HL-60 (cell line): Measurements from ENCODE around the gene FIG4.
"Not testable (repeated sequence)": the region's sequence is repeated elsewhere in the genome, so short reads cannot be mapped to it uniquely, and the experiment has no call there.

Experiments used
- DNase-seq, 2 experiments: peaks; one replicate each; pipeline ENCODE4 v3.0.0-alpha.2; 2010 to 2020; ENCODE audit warnings: low read depth in 1 of 2, low spot score in 1 of 2
- H3K27ac ChIP-seq: fragments of 250-450 bp; sonication (Bioruptor Pico); replicated peaks from 2 replicates; pipeline ENCODE4 v1.5.1; 2020; ENCODE audit warnings: mild to moderate bottlenecking, moderate library complexity
- H3K27me3 ChIP-seq: fragments of 250-450 bp; sonication (Bioruptor Pico); 2 replicates; pipeline ENCODE4 v1.5.1; 2021; ENCODE audit warnings: mild to moderate bottlenecking, moderate library complexity; ENCODE audit not compliant: insufficient read depth, poor library complexity, severe bottlenecking
- H3K4me3 ChIP-seq: replicated peaks from 2 replicates; pipeline ENCODE4 v1.5.1; 2011; ENCODE audit warnings: mild to moderate bottlenecking, control low read depth, low read length; ENCODE audit not compliant: insufficient read depth
- GABPA ChIP-seq: IDR thresholded peaks from 2 replicates; pipeline ENCODE4 v1.6.1; 2012; ENCODE audit warnings: low read depth
- POLR2AphosphoS5 ChIP-seq: IDR thresholded peaks from 2 replicates; pipeline ENCODE4 v1.6.1; 2012; ENCODE audit warnings: low read depth
- SPI1 ChIP-seq: IDR thresholded peaks from 2 replicates; pipeline ENCODE4 v1.6.1; 2012; ENCODE audit warnings: low read depth, mild to moderate bottlenecking, borderline replicate concordance
- TF ChIP-seq, protein P1 (sequence below): IDR thresholded peaks from one replicate; pipeline ENCODE4 v1.5.1; 2011; ENCODE audit warnings: low read length, control low read depth, inconsistent platforms; ENCODE audit not compliant: insufficient read depth
- TF ChIP-seq, protein P2 (sequence below): IDR thresholded peaks from 2 replicates; pipeline ENCODE4 v1.6.1; 2012; ENCODE audit warnings: low read depth; ENCODE audit not compliant: insufficient replicate concordance

FIG4 gene

DNA sequence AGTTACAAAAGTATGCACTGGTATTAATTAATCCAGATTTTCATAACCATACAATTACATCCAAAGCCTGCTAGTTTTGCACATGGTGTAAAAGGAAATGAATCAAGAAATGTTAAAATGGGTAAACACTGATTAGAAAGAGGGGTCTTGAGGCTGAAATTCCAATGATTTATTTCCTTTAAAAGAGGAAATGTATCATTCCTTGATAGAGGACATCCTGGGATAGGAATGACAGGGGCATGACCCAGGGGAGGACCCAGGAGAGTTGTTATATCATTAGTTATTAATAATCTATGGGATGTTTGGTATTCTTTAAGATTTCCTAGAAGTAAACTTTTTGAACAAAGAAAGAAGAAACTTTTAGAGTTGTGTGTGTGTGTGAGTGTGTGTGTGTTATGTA is 18.3 kb upstream of the FIG4 start:
- Histone ChIP-seq H3K27me3 (no peaks in the 10 kb centered on the region), H3K4me3 (no peak overlapping the region), H3K27ac (no peak overlapping the region)
- TF ChIP-seq, protein P1, sequence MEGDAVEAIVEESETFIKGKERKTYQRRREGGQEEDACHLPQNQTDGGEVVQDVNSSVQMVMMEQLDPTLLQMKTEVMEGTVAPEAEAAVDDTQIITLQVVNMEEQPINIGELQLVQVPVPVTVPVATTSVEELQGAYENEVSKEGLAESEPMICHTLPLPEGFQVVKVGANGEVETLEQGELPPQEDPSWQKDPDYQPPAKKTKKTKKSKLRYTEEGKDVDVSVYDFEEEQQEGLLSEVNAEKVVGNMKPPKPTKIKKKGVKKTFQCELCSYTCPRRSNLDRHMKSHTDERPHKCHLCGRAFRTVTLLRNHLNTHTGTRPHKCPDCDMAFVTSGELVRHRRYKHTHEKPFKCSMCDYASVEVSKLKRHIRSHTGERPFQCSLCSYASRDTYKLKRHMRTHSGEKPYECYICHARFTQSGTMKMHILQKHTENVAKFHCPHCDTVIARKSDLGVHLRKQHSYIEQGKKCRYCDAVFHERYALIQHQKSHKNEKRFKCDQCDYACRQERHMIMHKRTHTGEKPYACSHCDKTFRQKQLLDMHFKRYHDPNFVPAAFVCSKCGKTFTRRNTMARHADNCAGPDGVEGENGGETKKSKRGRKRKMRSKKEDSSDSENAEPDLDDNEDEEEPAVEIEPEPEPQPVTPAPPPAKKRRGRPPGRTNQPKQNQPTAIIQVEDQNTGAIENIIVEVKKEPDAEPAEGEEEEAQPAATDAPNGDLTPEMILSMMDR, result no peak
- TF ChIP-seq, protein P2, sequence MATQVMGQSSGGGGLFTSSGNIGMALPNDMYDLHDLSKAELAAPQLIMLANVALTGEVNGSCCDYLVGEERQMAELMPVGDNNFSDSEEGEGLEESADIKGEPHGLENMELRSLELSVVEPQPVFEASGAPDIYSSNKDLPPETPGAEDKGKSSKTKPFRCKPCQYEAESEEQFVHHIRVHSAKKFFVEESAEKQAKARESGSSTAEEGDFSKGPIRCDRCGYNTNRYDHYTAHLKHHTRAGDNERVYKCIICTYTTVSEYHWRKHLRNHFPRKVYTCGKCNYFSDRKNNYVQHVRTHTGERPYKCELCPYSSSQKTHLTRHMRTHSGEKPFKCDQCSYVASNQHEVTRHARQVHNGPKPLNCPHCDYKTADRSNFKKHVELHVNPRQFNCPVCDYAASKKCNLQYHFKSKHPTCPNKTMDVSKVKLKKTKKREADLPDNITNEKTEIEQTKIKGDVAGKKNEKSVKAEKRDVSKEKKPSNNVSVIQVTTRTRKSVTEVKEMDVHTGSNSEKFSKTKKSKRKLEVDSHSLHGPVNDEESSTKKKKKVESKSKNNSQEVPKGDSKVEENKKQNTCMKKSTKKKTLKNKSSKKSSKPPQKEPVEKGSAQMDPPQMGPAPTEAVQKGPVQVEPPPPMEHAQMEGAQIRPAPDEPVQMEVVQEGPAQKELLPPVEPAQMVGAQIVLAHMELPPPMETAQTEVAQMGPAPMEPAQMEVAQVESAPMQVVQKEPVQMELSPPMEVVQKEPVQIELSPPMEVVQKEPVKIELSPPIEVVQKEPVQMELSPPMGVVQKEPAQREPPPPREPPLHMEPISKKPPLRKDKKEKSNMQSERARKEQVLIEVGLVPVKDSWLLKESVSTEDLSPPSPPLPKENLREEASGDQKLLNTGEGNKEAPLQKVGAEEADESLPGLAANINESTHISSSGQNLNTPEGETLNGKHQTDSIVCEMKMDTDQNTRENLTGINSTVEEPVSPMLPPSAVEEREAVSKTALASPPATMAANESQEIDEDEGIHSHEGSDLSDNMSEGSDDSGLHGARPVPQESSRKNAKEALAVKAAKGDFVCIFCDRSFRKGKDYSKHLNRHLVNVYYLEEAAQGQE, result no peak
- TF ChIP-seq GABPA (no peak), SPI1 (no peak), POLR2AphosphoS5 (no peak)
- no peak for DNase-seq

DNA sequence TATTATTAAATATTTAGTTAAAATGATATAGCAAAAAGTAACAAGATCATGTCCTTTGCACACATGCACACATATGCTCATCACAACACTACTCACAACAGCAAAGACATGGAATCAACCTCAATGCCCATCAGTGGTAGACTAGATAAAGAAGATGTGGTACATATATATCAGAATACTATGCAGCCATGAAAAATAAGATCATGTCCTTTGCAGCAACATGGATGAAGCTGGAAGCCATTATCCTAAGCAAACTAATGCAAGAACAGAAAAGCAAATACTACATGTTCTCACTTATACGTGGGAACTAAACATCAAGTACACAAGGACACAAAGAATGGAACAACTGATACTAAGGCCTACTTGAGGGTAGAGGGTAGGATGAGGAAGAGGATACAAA is 14.4 kb upstream of the FIG4 start:
- TF ChIP-seq, protein P2, result no peak
- TF ChIP-seq GABPA, result no peak
- no peak overlapping the region for H3K4me3 ChIP-seq
- H3K27ac ChIP-seq, result no peak overlapping the region
- DNase-seq, result no peak
- H3K27me3 ChIP-seq, result no peaks in the 10 kb centered on the region

DNA sequence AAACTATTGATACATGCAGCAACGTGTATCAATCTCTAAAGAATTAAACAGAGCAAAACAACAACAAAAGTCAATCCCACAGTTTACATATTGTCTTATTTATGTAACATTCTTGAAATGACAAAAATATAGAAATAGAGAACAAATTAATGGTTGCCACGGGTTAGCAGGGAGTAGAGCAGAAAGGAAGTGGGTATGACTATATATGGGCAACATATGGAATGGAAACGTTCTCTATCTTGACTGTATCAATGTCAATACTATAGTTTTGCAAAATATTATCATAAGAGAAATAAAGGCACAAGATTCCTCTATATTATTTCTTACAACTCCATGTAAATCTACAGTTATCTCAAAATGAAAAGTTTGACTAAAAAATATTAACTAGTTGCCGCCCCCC is 12.9 kb upstream of the FIG4 start:
- no peak overlapping the region for H3K27ac ChIP-seq
- no peak for DNase-seq
- TF ChIP-seq, protein P1, result no peak
- no peak for TF ChIP-seq POLR2AphosphoS5
- no peak for TF ChIP-seq GABPA
- TF ChIP-seq, protein P2, result no peak
- no peak for TF ChIP-seq SPI1
- H3K27me3 ChIP-seq, result no peaks in the 10 kb centered on the region
- no peak overlapping the region for H3K4me3 ChIP-seq

DNA sequence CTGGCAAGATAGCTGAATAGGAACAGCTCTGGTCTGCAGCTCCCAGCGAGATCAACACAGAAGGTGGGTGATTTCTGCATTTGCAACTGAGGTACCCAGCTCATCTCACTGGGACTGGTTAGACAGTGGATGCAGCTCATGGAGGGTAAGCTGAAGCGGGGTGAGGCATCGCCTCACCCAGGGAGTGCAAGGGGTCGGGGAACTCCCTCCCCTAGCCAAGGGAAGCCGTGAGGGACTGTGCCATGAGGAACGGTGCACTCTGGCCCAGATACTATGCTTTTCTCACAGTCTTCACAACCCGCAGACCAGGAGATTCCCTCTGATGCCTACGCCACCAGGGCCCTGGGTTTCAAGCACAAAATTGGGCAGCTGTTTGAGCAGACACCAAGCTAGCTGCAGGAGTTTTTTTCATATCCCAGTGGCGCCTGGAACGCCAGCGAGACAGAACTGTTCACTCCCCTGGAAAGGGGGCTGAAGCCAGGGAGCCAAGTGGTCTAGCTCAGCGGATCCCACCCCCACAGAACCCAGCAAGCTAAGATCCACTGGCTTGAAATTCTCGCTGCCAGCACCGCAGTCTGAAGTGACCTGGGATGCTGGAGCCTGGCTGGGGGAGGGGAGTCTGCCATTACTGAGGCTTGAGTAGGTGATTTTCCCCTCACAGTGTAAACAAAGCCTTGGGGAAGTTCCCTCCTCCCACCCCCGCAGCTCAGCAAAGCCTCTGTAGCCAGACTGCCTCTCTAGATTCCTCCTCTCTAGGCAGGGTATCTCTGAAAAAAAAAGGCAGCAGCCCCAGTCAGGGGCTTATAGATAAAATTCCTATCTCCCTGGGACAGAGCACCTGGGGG is 12.2 kb upstream of the FIG4 start:
- not testable (repeated sequence) for H3K4me3 ChIP-seq, H3K27ac ChIP-seq, DNase-seq, H3K27me3 ChIP-seq
